Measurements from ENCODE around the gene ARIH2.

The ARIH2 gene

DNA sequence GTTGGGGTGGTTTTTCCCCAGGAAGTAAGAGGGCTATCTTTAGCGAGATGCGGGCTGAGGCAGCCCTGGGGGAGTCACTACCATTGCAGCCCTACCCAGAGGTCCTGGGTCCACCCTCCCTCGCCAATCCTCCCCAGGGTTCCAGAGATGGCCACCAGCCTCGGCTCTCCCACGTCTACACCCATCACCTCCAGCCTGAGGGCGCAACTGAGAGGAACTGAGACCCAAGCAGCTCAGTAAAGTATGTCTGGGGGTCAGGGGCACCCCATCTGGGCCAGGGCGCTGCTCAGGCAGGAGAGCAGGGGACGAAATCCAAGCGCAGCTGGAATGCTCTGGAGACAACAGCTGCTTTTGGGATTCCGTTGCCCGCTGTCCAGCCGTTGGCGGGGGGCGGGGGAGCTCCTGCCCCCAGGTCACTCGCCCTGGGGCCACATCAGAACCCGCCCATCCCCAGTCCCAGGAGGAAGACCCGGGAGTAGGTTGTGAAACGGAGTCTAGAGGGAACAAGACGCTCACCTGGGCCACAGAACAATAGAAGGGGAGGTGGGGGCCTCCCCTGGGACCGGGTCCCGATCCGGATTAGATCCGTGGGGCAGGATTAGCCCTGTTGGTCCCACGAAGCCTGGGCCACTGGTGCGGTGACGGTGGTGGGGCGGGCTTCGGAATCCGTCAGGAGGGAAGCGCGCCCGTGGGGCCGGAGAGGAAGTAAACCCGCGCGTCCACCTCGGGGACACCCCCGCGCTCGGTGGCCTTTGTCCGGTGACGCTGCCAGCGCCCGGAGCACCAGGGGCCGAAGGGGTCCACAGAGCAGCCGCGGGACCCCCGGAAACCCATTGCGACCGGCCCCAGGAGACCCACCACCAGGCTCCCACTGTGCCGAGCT, 101.9 kb downstream of the ARIH2 start:
- DNase-seq: no peak

DNA sequence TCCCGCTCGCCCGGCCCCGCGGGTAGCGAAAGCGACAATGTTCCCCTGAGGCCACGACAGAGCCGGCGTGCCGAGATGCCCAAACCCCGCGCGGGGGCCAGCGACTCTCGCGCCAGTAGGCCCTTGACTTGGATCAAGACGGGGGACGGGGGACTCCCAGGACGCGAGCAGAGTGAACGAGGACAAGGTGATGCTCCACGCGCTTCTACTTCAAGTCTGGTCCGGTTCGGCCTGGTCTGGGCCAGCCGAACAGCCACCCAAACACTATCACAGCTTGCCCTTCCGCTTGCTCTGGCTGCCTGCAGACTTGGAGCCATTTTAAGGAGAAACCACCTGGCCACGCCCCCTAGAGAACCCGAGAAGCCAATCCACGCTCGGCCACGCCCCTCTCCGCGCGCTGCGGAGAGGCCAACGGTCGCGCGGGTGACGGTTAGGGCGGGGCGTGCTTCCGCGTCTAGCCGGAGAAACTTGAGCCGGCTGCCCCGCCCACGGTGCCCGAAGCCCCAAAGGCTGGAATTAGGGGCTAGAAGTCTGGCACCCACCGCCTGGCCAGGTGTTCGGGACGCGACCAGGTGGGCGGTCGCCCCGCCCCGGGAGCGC, 102.7 kb downstream of the ARIH2 start:
- peak; percentile 99 for DNase-seq

DNA sequence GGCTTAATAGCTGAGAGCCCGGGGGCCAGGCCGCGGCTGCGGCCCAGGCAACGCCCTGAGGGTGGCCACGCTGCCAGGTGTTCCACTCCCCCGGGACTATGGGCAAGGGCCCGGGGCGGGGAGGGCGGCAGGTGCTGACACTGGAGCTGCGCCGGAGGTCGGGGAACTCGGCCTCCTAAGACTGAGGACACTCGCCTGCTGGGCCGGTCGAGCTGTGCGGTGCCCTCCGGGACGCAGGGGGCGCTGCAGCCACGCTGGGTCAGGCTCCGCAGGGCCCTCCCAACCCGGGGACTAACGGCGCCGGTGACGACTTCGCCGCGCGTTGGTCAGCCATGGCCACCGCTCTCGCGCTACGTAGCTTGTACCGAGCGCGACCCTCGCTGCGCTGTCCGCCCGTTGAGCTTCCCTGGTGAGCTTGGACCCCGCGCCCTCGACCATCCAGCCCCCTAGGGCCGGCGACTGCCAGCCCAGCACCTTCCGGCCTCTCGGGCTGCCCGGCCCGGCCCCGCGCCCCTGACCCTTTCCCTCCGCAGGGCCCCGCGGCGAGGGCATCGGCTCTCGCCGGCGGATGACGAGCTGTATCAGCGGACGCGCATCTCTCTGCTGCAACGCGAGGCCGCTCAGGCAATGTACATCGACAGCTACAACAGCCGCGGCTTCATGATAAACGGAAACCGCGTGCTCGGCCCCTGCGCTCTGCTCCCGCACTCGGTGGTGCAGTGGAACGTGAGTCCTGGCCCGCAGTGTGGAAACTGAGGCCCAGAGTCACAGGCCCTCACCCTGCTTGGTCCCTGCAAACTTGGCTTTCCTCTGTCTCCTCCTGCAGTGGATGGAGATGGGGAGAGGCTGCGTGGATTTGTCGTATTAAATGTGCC, 103.4 kb downstream of the ARIH2 start, which contains the start of gene NDUFAF3:
Gene NDUFAF3, plus strand, starts transcription at position 309 of the 875 bp plus-strand sequence. Its CDS starts 24 bp downstream, at position 333.
- DNase-seq: peak; percentile 95

DNA sequence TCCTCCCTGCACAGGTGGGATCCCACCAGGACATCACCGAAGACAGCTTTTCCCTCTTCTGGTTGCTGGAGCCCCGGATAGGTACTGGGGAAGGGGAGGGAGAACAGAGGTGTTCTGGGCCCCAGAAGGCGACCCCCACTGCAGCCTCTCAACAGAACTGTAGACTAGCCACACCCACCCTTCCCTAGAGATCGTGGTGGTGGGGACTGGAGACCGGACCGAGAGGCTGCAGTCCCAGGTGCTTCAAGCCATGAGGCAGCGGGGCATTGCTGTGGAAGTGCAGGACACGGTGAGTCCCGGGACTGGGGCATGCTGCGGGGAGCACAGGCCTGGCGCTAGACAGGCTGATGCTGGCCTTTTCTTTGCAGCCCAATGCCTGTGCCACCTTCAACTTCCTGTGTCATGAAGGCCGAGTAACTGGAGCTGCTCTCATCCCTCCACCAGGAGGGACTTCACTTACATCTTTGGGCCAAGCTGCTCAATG, 104.1 kb downstream of the ARIH2 start:
- DNase-seq: no peak

DNA sequence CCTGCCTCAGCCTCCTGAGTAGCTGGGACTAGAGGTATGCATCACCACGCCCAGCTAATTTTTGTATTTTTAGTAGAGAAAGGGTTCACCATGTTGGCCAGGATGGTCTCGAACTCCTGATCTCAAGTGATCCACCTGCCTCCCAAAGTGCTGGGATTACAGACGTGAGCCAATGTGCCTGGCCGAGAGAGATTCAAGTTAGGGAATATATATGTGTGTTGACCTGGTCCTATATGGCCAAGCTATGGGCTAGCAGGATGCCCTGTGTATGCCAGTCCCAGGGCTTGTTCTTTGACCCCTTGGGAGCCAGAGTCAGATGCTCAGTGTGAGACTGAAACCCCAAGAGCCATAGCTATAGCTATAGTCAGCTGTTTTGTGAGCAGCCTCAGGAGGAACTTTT, 105.1 kb downstream of the ARIH2 start:
- DNase-seq: no peak

DNA sequence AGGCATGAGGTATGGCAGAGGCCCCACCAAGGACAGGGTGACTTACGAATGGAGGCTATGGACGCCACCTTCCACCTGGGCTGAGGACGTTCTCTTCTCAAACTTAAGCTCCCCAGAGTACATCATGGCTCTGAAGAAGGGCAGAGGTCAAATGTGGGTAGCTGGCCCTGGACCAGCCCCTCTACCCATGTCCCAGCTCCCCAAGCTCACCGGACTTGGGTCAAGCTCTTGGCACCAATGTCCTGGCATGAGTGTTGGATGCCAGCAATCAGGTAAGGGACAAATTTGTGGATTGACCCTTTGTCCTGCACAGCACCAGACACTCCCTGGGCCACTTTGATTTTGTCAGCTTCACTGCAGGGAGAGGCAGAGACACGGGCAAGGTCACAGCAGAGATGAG, 105.8 kb downstream of the ARIH2 start:
- no peak for DNase-seq

DNA sequence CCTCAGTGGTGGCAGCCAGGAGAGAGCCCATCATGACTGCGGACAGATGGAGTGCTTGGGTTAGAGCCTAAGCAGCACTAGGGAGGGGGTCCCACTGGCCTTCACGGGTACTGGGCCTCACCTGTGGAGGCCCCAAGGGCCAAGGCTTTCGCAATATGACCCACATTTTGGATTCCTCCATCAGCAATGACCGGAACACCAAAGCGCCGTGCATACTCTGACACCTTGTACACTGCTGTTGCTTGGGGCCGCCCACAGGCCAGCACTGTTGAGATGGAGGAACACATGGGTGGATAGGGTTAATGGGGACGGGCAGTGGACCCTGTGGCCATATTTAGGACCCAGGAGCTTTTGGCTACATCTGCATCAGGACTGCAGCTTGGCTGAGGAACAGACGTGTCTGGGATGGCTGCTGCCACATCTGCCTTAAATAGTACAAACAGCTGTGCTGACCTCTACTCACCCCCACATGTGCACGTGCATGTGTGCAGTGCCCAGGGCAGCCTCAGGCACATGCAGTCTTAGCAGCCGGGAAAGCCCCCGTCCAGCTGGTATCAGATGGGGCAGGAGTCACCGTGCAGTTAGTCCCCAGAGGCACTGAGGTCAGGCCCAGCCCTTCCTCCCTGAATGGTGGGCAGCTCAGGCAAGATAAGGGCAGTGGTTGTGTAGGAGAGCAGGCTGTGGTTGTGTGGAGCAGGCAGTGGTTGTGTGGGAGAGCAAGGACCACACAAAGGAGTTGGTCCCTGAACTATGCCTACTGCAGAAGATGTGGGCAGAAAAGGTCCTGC, 106.6 kb downstream of the ARIH2 start:
- DNase-seq: no peak

DNA sequence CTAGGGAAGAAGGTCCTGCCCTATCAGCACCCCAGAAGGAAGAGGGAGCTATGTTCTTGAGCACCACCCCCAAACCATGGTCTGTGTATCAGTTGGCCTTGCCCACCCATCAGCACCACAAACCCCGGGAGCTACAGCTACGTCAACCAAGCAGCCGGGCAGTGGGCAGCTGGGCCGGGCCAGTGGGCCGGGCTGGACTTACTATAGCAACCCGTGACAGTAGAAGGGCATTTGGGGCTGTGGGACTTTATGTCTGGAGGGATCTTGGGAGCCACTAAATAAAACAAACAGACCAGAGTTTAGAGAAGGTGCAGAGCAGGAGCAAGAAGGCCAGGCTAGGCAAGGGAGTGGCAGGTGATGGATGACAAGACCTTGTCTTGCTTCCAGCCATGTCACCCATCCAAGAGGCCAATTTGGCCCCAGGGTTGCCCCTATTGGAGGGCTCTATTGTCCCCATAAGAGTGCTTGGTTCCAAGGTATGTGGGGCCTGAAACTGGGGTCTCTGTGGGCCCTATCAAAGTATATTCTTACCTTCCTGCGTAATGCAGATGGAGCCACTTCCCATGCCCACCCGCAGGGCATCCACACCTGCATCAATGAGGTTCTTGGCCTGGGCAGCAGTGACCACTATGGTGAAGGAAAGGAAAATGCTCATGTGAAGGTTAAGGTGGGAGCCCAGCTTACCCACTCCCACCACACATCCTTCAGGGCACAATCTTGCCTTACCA, 107.3 kb downstream of the ARIH2 start:
- DNase-seq: no peak

DNA sequence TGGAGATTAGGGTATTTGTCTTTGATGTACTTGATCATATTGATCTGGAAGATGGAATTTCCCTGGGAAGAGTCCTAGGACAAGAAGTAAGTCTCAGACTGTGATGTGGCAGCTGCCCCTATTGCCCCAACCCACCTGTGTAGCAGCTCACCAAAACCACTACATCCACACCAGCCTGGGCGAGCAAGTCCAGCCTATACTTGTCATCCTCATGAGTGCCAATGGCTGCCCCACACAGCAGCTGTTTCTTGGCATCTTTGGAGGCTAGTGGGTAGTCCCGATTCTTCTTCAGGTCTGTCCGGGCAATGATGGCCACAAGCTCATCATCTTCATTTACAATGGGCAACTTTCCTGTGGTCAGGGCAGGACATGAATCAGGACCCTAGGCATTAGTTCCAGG, 107.9 kb downstream of the ARIH2 start:
- DNase-seq: no peak

DNA sequence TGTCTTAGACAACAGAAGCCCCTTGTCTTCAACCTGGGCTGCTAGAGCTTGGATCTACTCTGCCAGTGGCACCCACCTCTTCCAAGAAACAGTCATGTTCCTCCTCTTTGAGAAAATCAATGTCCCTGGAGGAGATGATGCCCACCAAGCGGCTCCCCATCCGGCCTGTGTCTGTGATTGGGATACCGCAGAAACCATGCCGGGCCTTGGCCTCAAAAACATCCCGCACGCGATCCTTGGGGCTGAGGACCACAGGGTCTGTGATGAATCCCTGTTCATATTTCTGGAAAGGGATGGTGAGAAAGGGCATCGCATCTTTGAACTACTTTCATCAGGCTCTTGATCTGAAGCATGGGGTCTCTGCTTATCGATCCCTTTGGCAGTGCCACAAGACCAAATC, 109.0 kb downstream of the ARIH2 start:
- DNase-seq: no peak

DNA sequence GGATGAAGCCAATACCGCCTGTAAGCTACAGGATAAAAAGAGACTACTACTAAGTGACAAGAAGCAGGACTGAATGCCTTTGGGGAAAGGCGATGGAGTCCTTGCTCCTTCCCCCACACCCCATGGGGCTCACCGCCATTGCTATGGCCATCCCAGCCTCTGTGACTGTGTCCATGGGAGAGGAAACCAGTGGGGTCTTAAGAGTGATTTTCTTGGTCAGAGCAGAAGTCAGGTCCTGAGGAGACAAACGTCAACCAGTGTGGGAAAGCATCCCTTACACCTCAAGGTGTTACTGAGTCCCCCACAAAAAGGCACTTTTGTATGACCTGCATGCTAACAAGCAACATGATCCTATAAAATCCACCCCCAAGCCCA, 109.6 kb downstream of the ARIH2 start:
- peak; percentile 26 for DNase-seq

DNA sequence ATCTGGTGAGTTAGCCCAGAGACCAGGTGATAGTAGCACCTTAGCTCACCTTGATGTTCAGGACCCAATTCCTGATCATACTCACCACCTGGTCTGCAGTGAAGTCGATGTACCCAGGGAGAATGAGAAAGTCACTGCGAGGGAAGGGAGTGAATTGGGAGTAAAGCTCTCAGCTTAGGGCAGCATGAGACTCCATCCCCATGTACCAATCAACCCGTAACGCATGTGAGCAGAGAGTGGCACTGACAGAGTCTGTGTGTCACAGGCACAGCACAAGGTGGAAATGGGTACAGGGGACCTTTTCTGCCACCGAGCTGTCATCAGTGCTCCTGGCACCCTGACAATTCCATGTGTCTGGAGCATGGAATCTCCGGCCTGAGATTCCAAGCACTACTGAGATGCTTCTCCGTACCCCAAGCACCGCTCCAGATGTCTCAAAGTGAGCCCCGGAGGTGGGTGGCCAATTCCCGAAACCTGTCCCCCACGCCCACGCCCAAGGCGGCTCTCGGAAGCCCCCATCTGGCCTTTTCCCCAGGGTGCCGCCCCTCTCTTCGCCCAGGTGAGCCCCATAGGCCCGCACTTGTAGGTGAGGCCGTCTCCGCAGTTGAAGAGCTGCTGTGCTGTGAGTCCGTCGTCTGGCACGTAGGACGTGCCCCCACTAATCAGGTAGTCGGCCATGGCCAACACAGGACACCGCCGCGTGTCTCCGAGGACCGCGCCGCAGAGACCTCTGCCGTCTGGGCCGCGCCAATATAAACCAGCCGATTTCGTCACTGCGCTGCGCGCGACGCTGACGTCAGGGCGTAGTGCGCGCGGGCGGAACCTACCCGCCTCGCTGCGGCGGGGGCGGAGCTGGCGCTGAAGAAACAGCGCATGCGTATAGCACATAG, 110.3 kb downstream of the ARIH2 start, which contains the start of gene IMPDH2:
Gene IMPDH2, minus strand, starts transcription at position 726 of the 890 bp plus-strand sequence. Its CDS starts 48 bp downstream, at position 678.
- DNase-seq: peak; percentile 96

DNA sequence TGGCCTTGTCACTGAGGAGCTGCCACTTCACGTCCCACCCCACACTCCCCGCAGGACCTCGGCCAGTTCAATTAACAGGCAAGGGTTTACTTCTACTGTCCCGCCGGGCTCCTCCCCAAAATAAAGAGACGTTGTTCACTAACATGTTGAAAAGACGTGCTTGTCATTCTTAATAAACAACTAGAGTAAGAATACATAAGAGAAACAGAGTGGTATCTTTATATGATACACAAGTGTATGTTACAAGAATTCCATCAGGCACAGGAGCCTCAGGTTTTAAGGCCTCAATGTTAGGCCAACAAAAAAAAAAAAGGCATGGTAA, 110.9 kb downstream of the ARIH2 start:
- no peak for DNase-seq

DNA sequence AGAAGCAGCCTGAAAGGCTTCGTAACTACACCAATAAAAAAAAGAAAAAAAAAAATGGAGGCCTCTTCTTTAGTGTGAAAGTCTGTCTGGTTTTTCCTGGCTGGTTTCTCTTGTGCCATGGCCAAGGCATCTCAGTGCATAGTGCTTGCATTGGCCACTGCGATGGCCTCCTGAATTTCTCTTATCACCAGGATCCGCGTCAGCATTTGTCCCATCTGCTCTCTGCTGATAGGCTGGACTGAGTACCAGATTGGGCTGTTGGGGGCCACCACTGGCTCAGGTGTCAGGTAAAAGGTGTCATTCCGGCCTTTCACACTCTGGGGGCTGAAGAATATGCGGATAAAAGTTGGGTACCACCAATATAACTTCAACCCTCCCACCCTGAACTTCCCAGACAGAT, 111.7 kb downstream of the ARIH2 start:
- no peak for DNase-seq

DNA sequence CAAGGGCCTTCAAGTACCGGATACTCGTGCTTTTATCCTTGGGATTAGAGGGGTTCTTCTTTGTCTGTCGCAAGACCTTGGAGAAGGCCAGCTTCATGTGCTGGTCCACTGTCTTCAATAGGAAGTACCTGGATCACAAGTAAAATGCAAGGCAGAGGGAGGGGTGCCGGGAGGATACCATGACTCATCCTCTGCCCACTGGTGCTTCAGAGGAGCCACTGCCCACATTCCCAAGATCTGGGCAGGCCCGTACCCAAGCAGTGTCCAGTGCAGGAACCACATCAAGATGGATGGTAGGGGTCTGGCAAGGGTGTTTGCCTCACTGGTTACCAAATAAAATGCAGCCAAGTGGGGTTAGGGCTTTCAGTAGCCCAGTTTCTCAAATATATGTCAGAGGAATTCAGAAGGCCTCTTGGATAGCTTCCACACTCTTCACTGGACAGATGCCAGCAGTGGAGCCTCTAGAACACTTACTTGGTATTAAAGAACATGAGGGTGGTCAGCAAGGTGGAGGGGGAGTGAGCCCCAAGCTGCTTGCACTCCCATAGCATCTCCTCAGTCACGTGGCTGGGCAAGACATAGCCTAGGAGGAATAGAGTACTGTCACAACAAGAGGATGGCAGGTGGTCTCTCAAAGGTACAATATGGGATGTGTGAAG, 114.1 kb downstream of the ARIH2 start:
- DNase-seq: no peak

DNA sequence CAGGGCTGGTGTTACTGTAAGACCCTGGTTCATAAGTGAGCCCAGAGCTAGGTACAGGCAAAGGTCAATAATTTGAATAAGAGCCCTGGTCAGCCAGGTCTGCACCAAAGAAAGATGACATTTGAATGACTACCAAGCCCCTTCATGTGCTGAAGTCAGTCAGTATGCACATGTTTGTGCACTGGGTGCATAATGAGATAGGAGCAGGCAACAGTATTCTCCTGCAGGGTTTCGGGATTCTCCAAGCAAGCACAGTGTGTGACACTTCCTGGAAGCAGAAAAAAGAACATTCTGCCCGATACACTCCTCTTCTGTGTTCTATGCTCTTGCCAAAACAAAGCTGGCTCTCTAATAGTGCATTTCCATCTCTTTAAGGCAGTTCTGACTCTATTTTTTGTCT, 116.0 kb downstream of the ARIH2 start:
- no peak for DNase-seq

DNA sequence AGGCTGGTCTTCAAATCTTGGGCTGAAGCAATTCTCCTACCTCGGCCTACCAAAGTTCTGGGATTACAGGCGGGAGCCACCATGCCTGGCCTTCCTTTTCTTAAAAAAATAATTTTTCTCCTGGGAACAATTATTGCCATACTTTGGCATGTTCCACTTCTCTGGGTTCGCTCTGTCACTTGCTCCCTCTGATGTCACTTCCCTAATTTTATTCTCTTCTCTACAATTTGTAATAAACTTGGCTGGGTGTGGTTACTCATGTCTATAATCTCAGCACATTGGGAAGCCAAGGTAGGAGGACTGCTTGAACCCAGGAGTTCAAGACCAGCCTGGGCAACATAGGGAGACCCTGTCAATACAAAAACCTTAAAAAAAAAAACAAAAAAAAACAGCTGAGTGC, 116.6 kb downstream of the ARIH2 start:
- no peak for DNase-seq

All from stimulated activated CD8-positive, alpha-beta memory T cell treated with anti-CD3 and anti-CD28 coated beads, Interleukin-4, amount 100 ng/mL, for 48 hours (primary cell).